Stomach (tissue), 9 donors: Measurements from ENCODE around the gene GRIP1. TPM values are rescaled to one million over a fixed set of nuclear protein-coding genes. Genes with fewer than 3 reads are reported as not detected.

Experiments used
- DNase-seq, 2 donors: peaks; one replicate each; pipeline versions ENCODE4 v3.0.0 to v3.0.0-alpha.2; 2013 to 2019
- H3K27ac ChIP-seq, 5 donors: fragments of 200-600 bp in 4 of 5; sonication (generic) in 4 of 5; one replicate each; pipeline ENCODE4 v1.5.1; 2013 to 2019; ENCODE audit warnings: mild to moderate bottlenecking in 1 of 5, moderate library complexity in 1 of 5
- H3K27me3 ChIP-seq, 3 donors: fragments of 200-600 bp; sonication (generic); one replicate each; pipeline ENCODE4 v1.5.1; 2017 to 2019; ENCODE audit warnings: mixed run types in 1 of 3
- H3K36me3 ChIP-seq, 4 donors: fragments of 200-600 bp; sonication (generic); 1 replicate in 3 of 4; 2 replicates in 1 of 4; pipeline ENCODE4 v1.5.1; 2016 to 2019
- H3K4me1 ChIP-seq, 4 donors: fragments of 200-600 bp; sonication (generic); one replicate each; pipeline ENCODE4 v1.5.1; 2016 to 2019
- H3K4me3 ChIP-seq, 4 donors: fragments of 200-600 bp; sonication (generic) in 3 of 4; one replicate each; pipeline ENCODE4 v1.5.1; 2016 to 2019; ENCODE audit warnings: mild to moderate bottlenecking in 1 of 4
- H3K9me3 ChIP-seq, 4 donors: fragments of 200-600 bp; sonication (generic); one replicate each; pipeline ENCODE4 v1.5.1; 2016 to 2019
- EP300 ChIP-seq: sonication (generic); formaldehyde crosslinking; IDR thresholded peaks from one replicate; pipeline ENCODE4 v1.6.1; 2017; ENCODE audit warnings: antibody characterized with exemption
- POLR2A ChIP-seq, 4 donors: fragments of 450-650 bp; IDR thresholded peaks; one replicate each; pipeline ENCODE4 v1.6.1; 2016; ENCODE audit warnings: antibody characterized with exemption in 4 of 4, control low read depth in 2 of 4, mild to moderate bottlenecking in 1 of 4, moderate library complexity in 1 of 4
- POLR2AphosphoS5 ChIP-seq, 3 donors: sonication (generic); formaldehyde crosslinking; IDR thresholded peaks; one replicate each; pipeline ENCODE4 v1.6.1; 2016; ENCODE audit warnings: antibody characterized with exemption in 3 of 3
- WGBS, 5 donors: extraction: QIAGEN DNeasy Blood & Tissue Kit in 3 of 5; methylation state at CpG; one replicate each; pipeline versions ENCODE4 v1.1.5 to v1.1.7; 2013 to 2018; 5-methylcytosine and 5-hydroxymethylcytosine counted together
- intact Hi-C: fragments of 100-400 bp; cut with DNase I; formaldehyde crosslinking; loops from one replicate; pipeline ENCODE4 v1.15.1; 2023; ENCODE audit warnings: low total_unique reads
- polyA plus RNA-seq, 3 donors: library from polyadenylated mRNA; stranded (reverse); fragments of 200-250 nt; gene quantifications; one replicate each; pipeline ENCODE4 v1.2.3, GENCODE V29; 2013
- total RNA-seq, 5 donors: library from RNA; depleted of rRNA; stranded (reverse); fragments of >200 nt; gene quantifications; one replicate each; pipeline versions ENCODE4 v1.1.0 to v1.2.3, GENCODE V29; 2014 to 2016
- TF ChIP-seq, protein P1 (sequence below), 7 experiments: fragments of 450-650 bp in 4 of 7; fragments of 200-600 bp in 3 of 7; sonication (generic) in 3 of 7; IDR thresholded peaks; one replicate each; pipeline ENCODE4 v1.5.1; 2016 to 2019; ENCODE audit warnings: antibody characterized with exemption in 7 of 7, control low read depth in 2 of 7, mild to moderate bottlenecking in 1 of 7
- donor health status: healthy with polysubstance abuse.
- donor health status: Bipolar disorder and iron deficiency.
- donor health status: healthy.

GRIP1 gene
- total and polyA plus RNA-seq, 8 donors: 0.31 to 8.8 (median 4.4) TPM; not detected in 1

DNA sequence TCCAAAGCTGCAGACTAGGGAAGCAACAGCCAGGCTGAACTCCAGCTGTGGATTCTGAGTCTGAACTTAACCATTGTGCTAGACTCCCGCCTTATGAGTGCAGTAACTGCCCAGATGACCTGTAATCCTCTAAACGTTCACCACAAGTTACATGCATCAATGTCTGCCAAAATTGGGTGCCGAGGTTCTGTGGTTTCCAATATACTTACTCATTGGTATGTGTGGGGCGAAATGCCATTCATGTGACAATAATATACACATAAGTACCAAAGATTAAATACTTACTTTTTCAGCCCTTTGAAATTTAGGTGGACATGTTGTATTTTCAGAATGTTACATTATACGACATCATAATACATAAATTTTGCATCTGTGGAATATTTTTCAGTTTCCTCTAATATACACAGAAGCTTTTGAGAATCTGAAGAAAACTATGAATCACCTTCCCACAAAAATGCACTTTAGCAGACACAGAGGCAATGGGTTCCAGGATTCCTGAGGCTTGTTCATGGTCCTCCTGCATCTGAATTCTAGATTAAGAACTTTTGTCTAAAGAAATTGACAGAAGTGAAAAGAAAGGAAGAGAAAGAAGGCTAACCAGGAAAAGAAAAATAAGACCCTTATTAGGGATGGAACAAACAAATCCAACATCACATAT, 31.7 kb downstream of the GRIP1 start:
- Histone ChIP-seq H3K27me3 (no peaks in the 10 kb centered on the region), H3K4me3 (no peak overlapping the region), H3K9me3 (no peaks in the 10 kb centered on the region), H3K4me1 (peaks cover 0 to 10% (median 3%) of the 10 kb centered on the region in 4 donors), H3K27ac (no peak overlapping the region), H3K36me3 (no peaks in the 10 kb centered on the region)
- no peak for TF ChIP-seq POLR2AphosphoS5 (IDR thresholded peaks at IDR 0.05)
- TF ChIP-seq, protein P1, sequence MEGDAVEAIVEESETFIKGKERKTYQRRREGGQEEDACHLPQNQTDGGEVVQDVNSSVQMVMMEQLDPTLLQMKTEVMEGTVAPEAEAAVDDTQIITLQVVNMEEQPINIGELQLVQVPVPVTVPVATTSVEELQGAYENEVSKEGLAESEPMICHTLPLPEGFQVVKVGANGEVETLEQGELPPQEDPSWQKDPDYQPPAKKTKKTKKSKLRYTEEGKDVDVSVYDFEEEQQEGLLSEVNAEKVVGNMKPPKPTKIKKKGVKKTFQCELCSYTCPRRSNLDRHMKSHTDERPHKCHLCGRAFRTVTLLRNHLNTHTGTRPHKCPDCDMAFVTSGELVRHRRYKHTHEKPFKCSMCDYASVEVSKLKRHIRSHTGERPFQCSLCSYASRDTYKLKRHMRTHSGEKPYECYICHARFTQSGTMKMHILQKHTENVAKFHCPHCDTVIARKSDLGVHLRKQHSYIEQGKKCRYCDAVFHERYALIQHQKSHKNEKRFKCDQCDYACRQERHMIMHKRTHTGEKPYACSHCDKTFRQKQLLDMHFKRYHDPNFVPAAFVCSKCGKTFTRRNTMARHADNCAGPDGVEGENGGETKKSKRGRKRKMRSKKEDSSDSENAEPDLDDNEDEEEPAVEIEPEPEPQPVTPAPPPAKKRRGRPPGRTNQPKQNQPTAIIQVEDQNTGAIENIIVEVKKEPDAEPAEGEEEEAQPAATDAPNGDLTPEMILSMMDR (IDR thresholded peaks at IDR 0.05): no peak
- no peak for TF ChIP-seq EP300
- TF ChIP-seq POLR2A (IDR thresholded peaks at IDR 0.05): no peak
- WGBS, 5 donors: 69 to 77% (median 76%) methylated on average over 5 of the region's 5 CpGs
- intact Hi-C loops: no loop called here
- DNase-seq: no peak

DNA sequence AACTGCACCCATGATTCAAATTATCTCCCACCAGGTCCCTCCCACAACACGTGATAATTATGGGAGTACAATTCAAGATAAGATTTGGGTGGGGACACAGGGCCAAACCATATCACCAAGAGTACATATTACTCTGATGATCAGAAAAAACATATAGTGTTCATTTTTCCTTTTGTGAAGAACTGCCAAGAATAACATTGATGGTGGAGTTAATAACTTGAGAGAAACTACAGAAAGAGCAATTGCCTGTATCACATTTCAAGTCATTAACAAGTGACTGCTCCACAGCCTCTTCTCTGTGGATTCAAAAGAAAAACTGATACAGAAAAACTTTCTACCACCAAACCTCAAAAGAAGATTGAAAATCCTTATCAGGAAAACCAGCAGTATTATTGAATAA, 34.7 kb downstream of the GRIP1 start:
- H3K27ac ChIP-seq: no peak overlapping the region
- no peak for DNase-seq
- H3K27me3 ChIP-seq: no peaks in the 10 kb centered on the region
- WGBS, 5 donors: 23 to 55% (median 52%) methylated on average over 1 of the region's 1 CpG
- H3K4me3 ChIP-seq: no peak overlapping the region
- peaks cover 0 to 10% (median 3%) of the 10 kb centered on the region in 4 donors for H3K4me1 ChIP-seq
- TF ChIP-seq POLR2AphosphoS5 (IDR thresholded peaks at IDR 0.05): no peak
- TF ChIP-seq POLR2A (IDR thresholded peaks at IDR 0.05): no peak
- no peak for TF ChIP-seq EP300
- TF ChIP-seq, protein P1 (IDR thresholded peaks at IDR 0.05): no peak
- intact Hi-C loops: no loop called here
- H3K9me3 ChIP-seq: no peaks in the 10 kb centered on the region
- no peaks in the 10 kb centered on the region for H3K36me3 ChIP-seq

DNA sequence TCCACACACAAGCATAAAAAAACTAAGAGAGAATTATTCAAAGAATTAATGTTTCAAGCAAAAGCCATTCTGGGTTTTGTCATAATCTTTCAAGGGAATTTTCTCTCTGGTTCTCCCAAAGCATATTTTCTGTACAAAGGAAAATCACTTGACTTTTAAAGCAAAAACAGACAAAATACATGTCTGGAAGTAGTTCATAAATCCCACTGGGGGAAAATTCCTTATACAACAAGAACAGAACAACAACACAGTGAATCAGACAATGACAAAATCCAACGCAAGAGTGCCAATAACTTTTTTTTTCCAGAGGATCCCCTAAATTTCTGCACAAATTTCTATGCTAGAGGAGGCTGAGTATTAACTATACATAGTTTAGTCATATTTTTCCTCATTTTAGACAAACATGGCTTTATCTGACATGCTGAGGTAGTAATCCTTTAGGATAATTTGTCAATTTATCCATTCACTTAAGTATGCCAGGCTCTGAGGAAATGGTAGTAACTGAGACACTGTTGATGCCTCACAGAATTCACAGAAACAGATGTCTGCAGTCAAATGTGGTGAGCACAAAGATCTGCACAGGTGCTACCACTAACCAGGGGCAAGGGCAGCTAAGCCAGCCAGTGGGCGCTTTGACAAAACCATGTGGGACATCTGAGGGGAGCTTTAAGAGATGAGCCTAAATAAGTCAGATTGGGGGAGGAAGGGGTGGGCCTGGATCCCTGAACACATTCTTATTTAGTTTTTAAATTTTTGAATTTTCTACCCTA, 38.0 kb downstream of the GRIP1 start:
- DNase-seq: peak in 1 of 2 donors; percentile 20
- Histone ChIP-seq H3K9me3 (no peaks in the 10 kb centered on the region), H3K4me1 (no peaks in the 10 kb centered on the region), H3K36me3 (no peaks in the 10 kb centered on the region), H3K27me3 (no peaks in the 10 kb centered on the region), H3K4me3 (no peak overlapping the region), H3K27ac (no peak overlapping the region)
- intact Hi-C loops: no loop called here
- TF ChIP-seq POLR2A (IDR thresholded peaks at IDR 0.05) (no peak), EP300 (no peak), POLR2AphosphoS5 (IDR thresholded peaks at IDR 0.05) (no peak)
- TF ChIP-seq, protein P1 (IDR thresholded peaks at IDR 0.05): no peak
- WGBS, 5 donors: 88 to 95% (median 90%) methylated on average over 2 of the region's 2 CpGs

DNA sequence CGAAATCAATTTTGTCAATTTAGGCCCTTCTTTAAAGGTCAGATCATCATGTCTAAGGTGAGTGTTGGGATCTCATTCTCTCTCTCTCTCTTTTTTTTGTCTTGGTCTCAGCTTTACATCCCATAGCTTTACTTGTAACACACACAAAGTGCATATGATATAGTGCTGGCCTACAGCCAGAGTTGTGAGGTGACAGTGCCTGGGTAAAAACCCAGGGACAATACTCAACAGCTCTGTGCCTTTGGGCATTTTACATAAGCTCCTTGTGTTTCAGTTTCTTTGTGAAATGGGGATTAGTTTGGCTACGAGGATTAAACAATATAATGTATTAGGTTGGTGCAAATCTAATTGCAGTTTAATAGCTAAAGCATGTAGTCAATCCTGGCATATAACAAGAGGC, 40.2 kb downstream of the GRIP1 start:
- Histone ChIP-seq H3K9me3 (no peaks in the 10 kb centered on the region), H3K27me3 (no peaks in the 10 kb centered on the region), H3K4me3 (no peak overlapping the region), H3K36me3 (no peaks in the 10 kb centered on the region), H3K4me1 (no peaks in the 10 kb centered on the region), H3K27ac (no peak overlapping the region)
- intact Hi-C loops: no loop called here
- DNase-seq: no peak
- 80 to 86% (median 84%) methylated on average over 2 of the region's 2 CpGs for WGBS, 5 donors
- TF ChIP-seq EP300: no peak
- TF ChIP-seq POLR2A (IDR thresholded peaks at IDR 0.05): no peak
- TF ChIP-seq, protein P1 (IDR thresholded peaks at IDR 0.05): no peak
- TF ChIP-seq POLR2AphosphoS5 (IDR thresholded peaks at IDR 0.05): no peak
